ENCODE data around the gene PGC.

Gene PGC

GRCh38 chr6:41700463-41701347, 46.5 kb downstream of the PGC start:
- Histone ChIP-seq H3K36me3 (ENCODE audit: low read depth) (no peaks in the 10 kb centered on the region), H3K27me3 (ENCODE audit: insufficient read depth, poor library complexity, severe bottlenecking) (no peaks in the 10 kb centered on the region), H3K4me1 (ENCODE audit: insufficient read depth, poor library complexity, severe bottlenecking) (peaks cover 5% of the 10 kb centered on the region), H3K4me3 (ENCODE audit: severe bottlenecking) (no peak overlapping the region), H3K9me3 (ENCODE audit: severe bottlenecking) (no peaks in the 10 kb centered on the region), H3K27ac (ENCODE audit: poor library complexity, severe bottlenecking) (no peak overlapping the region)
- TF ChIP-seq, protein P1, sequence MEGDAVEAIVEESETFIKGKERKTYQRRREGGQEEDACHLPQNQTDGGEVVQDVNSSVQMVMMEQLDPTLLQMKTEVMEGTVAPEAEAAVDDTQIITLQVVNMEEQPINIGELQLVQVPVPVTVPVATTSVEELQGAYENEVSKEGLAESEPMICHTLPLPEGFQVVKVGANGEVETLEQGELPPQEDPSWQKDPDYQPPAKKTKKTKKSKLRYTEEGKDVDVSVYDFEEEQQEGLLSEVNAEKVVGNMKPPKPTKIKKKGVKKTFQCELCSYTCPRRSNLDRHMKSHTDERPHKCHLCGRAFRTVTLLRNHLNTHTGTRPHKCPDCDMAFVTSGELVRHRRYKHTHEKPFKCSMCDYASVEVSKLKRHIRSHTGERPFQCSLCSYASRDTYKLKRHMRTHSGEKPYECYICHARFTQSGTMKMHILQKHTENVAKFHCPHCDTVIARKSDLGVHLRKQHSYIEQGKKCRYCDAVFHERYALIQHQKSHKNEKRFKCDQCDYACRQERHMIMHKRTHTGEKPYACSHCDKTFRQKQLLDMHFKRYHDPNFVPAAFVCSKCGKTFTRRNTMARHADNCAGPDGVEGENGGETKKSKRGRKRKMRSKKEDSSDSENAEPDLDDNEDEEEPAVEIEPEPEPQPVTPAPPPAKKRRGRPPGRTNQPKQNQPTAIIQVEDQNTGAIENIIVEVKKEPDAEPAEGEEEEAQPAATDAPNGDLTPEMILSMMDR (IDR thresholded peaks at IDR 0.05; ENCODE audit: poor library complexity, severe bottlenecking): no peak
- DNase-seq (ENCODE audit: low spot score) (no peak), ATAC-seq (ENCODE audit: low read depth) (no peak)

GRCh38 chr6:41699063-41699462, 48.1 kb downstream of the PGC start:
- no peak overlapping the region for H3K27ac ChIP-seq (ENCODE audit: poor library complexity, severe bottlenecking)
- DNase-seq (ENCODE audit: low spot score): no peak
- no peak for ATAC-seq (ENCODE audit: low read depth)

DNA sequence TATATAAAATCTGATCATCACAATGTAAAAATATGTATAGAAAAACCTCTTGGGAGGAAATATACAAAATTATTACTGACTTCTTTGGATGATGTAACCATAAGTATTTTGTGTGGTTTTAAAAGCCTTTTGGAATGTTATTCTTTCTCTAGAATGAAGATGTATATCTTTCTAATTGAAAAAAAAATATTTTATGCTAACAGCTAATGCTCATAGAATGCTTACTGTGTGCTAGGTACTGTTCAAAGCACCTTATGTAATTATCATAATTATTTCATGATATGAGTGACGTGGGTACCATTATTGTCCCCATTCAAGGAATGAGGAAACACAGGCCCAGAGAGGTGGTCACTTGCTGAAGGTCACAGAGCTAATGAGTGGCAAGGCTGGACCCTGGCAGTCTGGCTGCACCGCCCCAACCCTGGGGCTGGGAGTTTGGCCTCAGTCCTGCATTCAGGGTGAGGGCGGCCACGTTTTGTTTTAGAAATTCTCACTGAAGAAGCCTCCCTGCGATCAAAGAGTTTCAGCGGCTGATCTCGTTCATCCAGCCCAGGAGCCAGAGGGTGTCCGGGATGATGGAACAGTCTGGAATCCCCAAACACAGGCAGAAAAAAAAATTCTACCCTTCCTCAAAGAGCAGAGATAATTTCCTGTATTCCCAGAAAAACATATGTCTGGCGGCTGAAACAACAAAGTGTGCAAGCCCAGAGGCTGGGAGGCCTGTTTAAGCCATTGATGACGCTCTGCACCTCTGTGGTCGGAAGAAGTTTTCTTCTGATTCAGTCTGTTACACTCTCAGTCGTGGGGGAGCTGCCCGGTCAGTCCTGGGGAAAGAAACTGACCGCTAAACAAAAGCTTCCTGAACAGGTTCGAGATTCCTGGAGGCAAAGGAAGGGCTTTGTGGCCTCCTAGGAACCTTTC, 49.1 kb downstream of the PGC start:
- H3K27me3 ChIP-seq (ENCODE audit: insufficient read depth, poor library complexity, severe bottlenecking): no peaks in the 10 kb centered on the region
- H3K27ac ChIP-seq (ENCODE audit: poor library complexity, severe bottlenecking): no peak overlapping the region
- TF ChIP-seq, protein P1 (IDR thresholded peaks at IDR 0.05; ENCODE audit: poor library complexity, severe bottlenecking): no peak
- no peak overlapping the region for H3K4me3 ChIP-seq (ENCODE audit: severe bottlenecking)
- ATAC-seq (ENCODE audit: low read depth) (no peak), DNase-seq (ENCODE audit: low spot score) (no peak)
- peaks cover 5% of the 10 kb centered on the region for H3K4me1 ChIP-seq (ENCODE audit: insufficient read depth, poor library complexity, severe bottlenecking)
- H3K36me3 ChIP-seq (ENCODE audit: low read depth): no peaks in the 10 kb centered on the region
- no peaks in the 10 kb centered on the region for H3K9me3 ChIP-seq (ENCODE audit: severe bottlenecking)

More at GRCh38 chr6:41699063-41699462, 48.1 kb downstream of the PGC start:
- H3K36me3 ChIP-seq (ENCODE audit: low read depth): no peaks in the 10 kb centered on the region
- no peak overlapping the region for H3K4me3 ChIP-seq (ENCODE audit: severe bottlenecking)
- no peaks in the 10 kb centered on the region for H3K9me3 ChIP-seq (ENCODE audit: severe bottlenecking)
- H3K27me3 ChIP-seq (ENCODE audit: insufficient read depth, poor library complexity, severe bottlenecking): no peaks in the 10 kb centered on the region
- TF ChIP-seq, protein P1 (IDR thresholded peaks at IDR 0.05; ENCODE audit: poor library complexity, severe bottlenecking): no peak
- H3K4me1 ChIP-seq (ENCODE audit: insufficient read depth, poor library complexity, severe bottlenecking): peaks cover 5% of the 10 kb centered on the region

GRCh38 chr6:41696788-41697187, 50.4 kb downstream of the PGC start:
- no peaks in the 10 kb centered on the region for H3K36me3 ChIP-seq (ENCODE audit: low read depth)
- H3K27me3 ChIP-seq (ENCODE audit: insufficient read depth, poor library complexity, severe bottlenecking): no peaks in the 10 kb centered on the region
- DNase-seq (ENCODE audit: low spot score): no peak
- no peak overlapping the region for H3K4me3 ChIP-seq (ENCODE audit: severe bottlenecking)
- ATAC-seq (ENCODE audit: low read depth): no peak
- TF ChIP-seq, protein P1 (IDR thresholded peaks at IDR 0.05; ENCODE audit: poor library complexity, severe bottlenecking): no peak
- no peaks in the 10 kb centered on the region for H3K9me3 ChIP-seq (ENCODE audit: severe bottlenecking)
- H3K27ac ChIP-seq (ENCODE audit: poor library complexity, severe bottlenecking): no peak overlapping the region
- peaks cover 5% of the 10 kb centered on the region for H3K4me1 ChIP-seq (ENCODE audit: insufficient read depth, poor library complexity, severe bottlenecking)

All from RWPE2 (cell line).